A549 (cell line): Measurements from ENCODE around the gene DVL2. TPM values are rescaled to one million over a fixed set of nuclear protein-coding genes. Genes with fewer than 3 reads are reported as not detected.
A peak's percentile ranks its signal among the peaks of the same experiment; 100 is the strongest.

Source experiments
- ATAC-seq, 2 experiments: fragments of 200-7000 bp in 1 of 2; fragments of >200 bp in 1 of 2; cut with Nextera tagmentation in 1 of 2; cut with Tn5 transposase in 1 of 2; 3 replicates each; pipeline versions ENCODE4 v1.8.0 to v1.9.1; 2018 to 2020; ENCODE audit warnings: mild to moderate bottlenecking in 1 of 2, moderate library complexity in 1 of 2
- CTCF ChIA-PET: fragments of 300-600 bp; sonication (Branson Sonifier 250); formaldehyde crosslinking; extraction: SDS; loops from one replicate; lab custom pipeline; 2021; ENCODE audit warnings: antibody characterized with exemption, inconsistent platforms; lab: Yijun Ruan, JAX
- POLR2A ChIA-PET: fragments of 350-600 bp; formaldehyde crosslinking; extraction: SDS; loops from one replicate; lab custom pipeline; 2021; ENCODE audit warnings: antibody characterized with exemption, inconsistent platforms; lab: Yijun Ruan, JAX
- DNase-seq, 2 experiments: peaks; one replicate each; pipeline versions ENCODE4 v3.0.0 to v3.0.0-alpha.2; 2011 to 2016; ENCODE audit warnings: low read depth in 1 of 2, low spot score in 1 of 2
- FAIRE-seq: peaks from 2 replicates; lab custom pipeline; 2011; peaks lifted over from hg19 to GRCh38; lab: Jason Lieb, UNC
- H3K27ac ChIP-seq, 2 experiments: fragments of >200 bp; sonication (Bioruptor Twin); formaldehyde crosslinking; 3 replicates each; pipeline ENCODE4 v1.5.1; 2016 to 2017
- H3K4me1 ChIP-seq: fragments of >200 bp; sonication (Bioruptor Twin); formaldehyde crosslinking; 3 replicates; pipeline ENCODE4 v1.6.1; 2016
- H3K4me2 ChIP-seq: fragments of >200 bp; sonication (Bioruptor Twin); formaldehyde crosslinking; 3 replicates; pipeline ENCODE4 v1.6.1; 2016
- H3K4me3 ChIP-seq: fragments of >200 bp; sonication (Bioruptor Twin); formaldehyde crosslinking; 3 replicates; pipeline ENCODE4 v1.5.1; 2016
- H3K9me3 ChIP-seq: fragments of >200 bp; sonication (Bioruptor Twin); formaldehyde crosslinking; 3 replicates; pipeline ENCODE4 v1.6.1; 2016
- BCL3 ChIP-seq: fragments of >200 bp; sonication (Bioruptor Twin); formaldehyde crosslinking; IDR thresholded peaks from 3 replicates; pipeline ENCODE4 v1.6.1; 2016
- BHLHE40 ChIP-seq: IDR thresholded peaks from 2 replicates; pipeline ENCODE4 v1.6.1; 2012; ENCODE audit warnings: low read depth, low read length, inconsistent platforms
- CBX8 ChIP-seq: fragments of 200-600 bp; sonication (generic); IDR thresholded peaks from 2 replicates; pipeline ENCODE4 v1.6.1; 2016
- CHD4 ChIP-seq: fragments of 200-600 bp; sonication (generic); IDR thresholded peaks from 2 replicates; pipeline ENCODE4 v1.6.1; 2016; ENCODE audit warnings: antibody characterized with exemption, mild to moderate bottlenecking, borderline replicate concordance
- E2F6 ChIP-seq: IDR thresholded peaks from 2 replicates; pipeline ENCODE4 v1.6.1; 2012; ENCODE audit warnings: low read depth, borderline replicate concordance
- FOSB ChIP-seq: fragments of 250-450 bp; sonication (Bioruptor Pico); IDR thresholded peaks from 2 replicates; pipeline ENCODE4 v1.5.0; 2020; ENCODE audit warnings: mild to moderate bottlenecking, moderate library complexity
- FOSL2 ChIP-seq, 2 experiments: fragments of 450-650 bp in 1 of 2; fragments of >200 bp in 1 of 2; sonication (Bioruptor Twin) in 1 of 2; formaldehyde crosslinking; IDR thresholded peaks; 2 replicates each; pipeline versions ENCODE4 v1.5.0 to v1.6.1; 2016 to 2020; ENCODE audit warnings: mild to moderate bottlenecking in 1 of 2, moderate library complexity in 1 of 2
- GATA3 ChIP-seq: IDR thresholded peaks from 2 replicates; pipeline ENCODE4 v1.6.1; 2012; ENCODE audit warnings: borderline replicate concordance
- HDAC2 ChIP-seq: fragments of 200-600 bp; sonication (generic); IDR thresholded peaks from 2 replicates; pipeline ENCODE4 v1.6.1; 2016
- HEYL ChIP-seq: fragments of 250-450 bp; sonication (Bioruptor Pico); IDR thresholded peaks from 2 replicates; pipeline ENCODE4 v1.8.0; 2021; ENCODE audit warnings: mild to moderate bottlenecking, moderate library complexity
- HMGXB4 ChIP-seq: fragments of 250-450 bp; sonication (Bioruptor Pico); IDR thresholded peaks from 2 replicates; pipeline ENCODE4 v1.5.0; 2021; ENCODE audit warnings: mild to moderate bottlenecking, moderate library complexity, borderline replicate concordance
- HOXA7 ChIP-seq: fragments of 250-450 bp; sonication (Bioruptor Pico); IDR thresholded peaks from 2 replicates; pipeline ENCODE4 v1.5.0; 2020; ENCODE audit warnings: mild to moderate bottlenecking, moderate library complexity
- HOXB13 ChIP-seq: fragments of 250-450 bp; sonication (Bioruptor Pico); IDR thresholded peaks from 2 replicates; pipeline ENCODE4 v1.5.0; 2020; ENCODE audit warnings: low read depth, mild to moderate bottlenecking, moderate library complexity
- HOXB5 ChIP-seq: fragments of 250-450 bp; sonication (Bioruptor Pico); IDR thresholded peaks from 2 replicates; pipeline ENCODE4 v1.5.0; 2020; ENCODE audit warnings: mild to moderate bottlenecking, moderate library complexity
- JUN ChIP-seq, 2 experiments: fragments of >200 bp; sonication (Bioruptor Twin); formaldehyde crosslinking; IDR thresholded peaks; 2 replicates in 1 of 2; 3 replicates in 1 of 2; pipeline ENCODE4 v1.6.1; 2016 to 2017
- KDM5A ChIP-seq: fragments of 200-600 bp; sonication (generic); IDR thresholded peaks from 2 replicates; pipeline ENCODE4 v1.6.1; 2016; ENCODE audit warnings: antibody characterized with exemption, mild to moderate bottlenecking
- MAX ChIP-seq: IDR thresholded peaks from 2 replicates; pipeline ENCODE4 v1.6.1; 2012
- NR3C1 ChIP-seq: fragments of >200 bp; sonication (Bioruptor Twin); formaldehyde crosslinking; IDR thresholded peaks from 3 replicates; pipeline ENCODE4 v1.6.1; 2017
- POLR2A ChIP-seq: IDR thresholded peaks from 2 replicates; pipeline ENCODE4 v1.6.1; 2012; ENCODE audit warnings: mild to moderate bottlenecking, low read length
- RAD21 ChIP-seq, 2 experiments: fragments of >200 bp in 1 of 2; sonication (Bioruptor Twin) in 1 of 2; formaldehyde crosslinking in 1 of 2; IDR thresholded peaks in 1 of 2; conservative IDR thresholded peaks in 1 of 2; 2 replicates in 1 of 2; 3 replicates in 1 of 2; pipeline ENCODE4 v1.6.1; 2012 to 2018; ENCODE audit warnings: inconsistent platforms in 1 of 2
- RNF2 ChIP-seq: fragments of 200-600 bp; sonication (generic); IDR thresholded peaks from 2 replicates; pipeline ENCODE4 v1.6.1; 2016; ENCODE audit warnings: low read depth, mild to moderate bottlenecking, antibody characterized with exemption, moderate library complexity, borderline replicate concordance
- SREBF2 ChIP-seq: fragments of 450-650 bp; IDR thresholded peaks from 2 replicates; pipeline ENCODE4 v1.6.1; 2014; ENCODE audit warnings: mild to moderate bottlenecking, moderate library complexity
- TFCP2L1 ChIP-seq: fragments of 250-450 bp; sonication (Bioruptor Pico); IDR thresholded peaks from 2 replicates; pipeline ENCODE4 v1.5.0; 2021; ENCODE audit warnings: mild to moderate bottlenecking
- ZC3H11A ChIP-seq: fragments of 450-650 bp; IDR thresholded peaks from 2 replicates; pipeline ENCODE4 v1.6.1; 2014; ENCODE audit warnings: antibody characterized with exemption, mild to moderate bottlenecking
- ZFP36 ChIP-seq: fragments of 450-650 bp; IDR thresholded peaks from 2 replicates; pipeline ENCODE4 v1.6.1; 2014; ENCODE audit warnings: borderline replicate concordance; ENCODE audit not compliant: partially characterized antibody
- ZNF302 ChIP-seq: fragments of 250-450 bp; sonication (Bioruptor Pico); IDR thresholded peaks from 2 replicates; pipeline ENCODE4 v1.9.0; 2021; ENCODE audit warnings: inconsistent platforms, mild to moderate bottlenecking, moderate library complexity
- ZSCAN20 ChIP-seq: fragments of 250-450 bp; sonication (Bioruptor Pico); IDR thresholded peaks from 2 replicates; pipeline ENCODE4 v1.8.0; 2022; ENCODE audit warnings: mild to moderate bottlenecking, moderate library complexity
- WGBS: methylation state at CpG from one replicate; pipeline ENCODE4 v1.1.6; 2017; ENCODE audit errors: missing lambda C conversion rate; 5-methylcytosine and 5-hydroxymethylcytosine counted together
- polyA plus RNA-seq, 4 experiments: library from polyadenylated mRNA; depleted of rRNA in 3 of 4; stranded (reverse); fragments of >200 nt; fragmentation: RNase III in 1 of 4; extraction: RNeasy Plus Mini Kit Qiagen cat#74134 plus additional on column Dnase treatment in 1 of 4; gene quantifications; 2 replicates in 3 of 4; 3 replicates in 1 of 4; pipeline ENCODE4 v1.2.3, GENCODE V29; 2011 to 2017
- TF ChIP-seq, protein P1 (sequence below): IDR thresholded peaks from 2 replicates; pipeline ENCODE4 v1.6.1; 2012
- TF ChIP-seq, protein P2 (sequence below): fragments of >200 bp; sonication (Bioruptor Twin); formaldehyde crosslinking; IDR thresholded peaks from 3 replicates; pipeline ENCODE4 v1.5.1; 2016

The DVL2 gene
- polyA plus RNA-seq, 2 of the 4 experiments (the other 2 are of a cell fraction), result 5.7 to 40.4 TPM

DNA sequence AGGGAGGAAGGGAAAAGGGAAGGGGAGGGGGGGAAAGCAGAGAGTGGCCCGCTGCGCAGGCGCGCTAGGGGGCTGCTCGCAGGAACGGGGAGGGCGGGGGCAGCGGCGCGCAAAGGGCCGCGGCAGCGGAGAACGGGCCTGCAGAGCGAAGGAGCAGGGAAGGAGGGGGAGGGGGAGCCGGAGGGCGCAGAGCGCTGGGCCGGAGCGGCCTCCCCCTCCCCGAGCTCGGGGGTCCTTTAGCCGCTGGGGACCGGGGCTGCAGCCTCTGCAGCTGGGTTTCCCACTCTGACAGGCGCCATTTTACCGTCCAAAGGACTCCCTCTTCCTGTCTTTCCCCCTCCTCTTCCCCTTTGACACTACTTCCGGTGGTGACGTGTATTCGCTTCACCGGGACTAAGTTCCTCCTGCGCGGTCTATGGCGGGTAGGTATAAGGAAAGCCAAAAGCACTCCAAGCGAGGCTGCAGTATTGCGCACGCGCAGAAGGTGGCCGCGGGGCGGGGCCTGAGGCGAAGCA, 17.4 kb upstream of the DVL2 start, which contains the start of gene CTDNEP1:
TSS of gene CTDNEP1 (minus strand) at position 74 of the 515 bp plus-strand sequence. CDS start 438 bp downstream, outside the sequence.
- DNase-seq, result peak; percentile 99 to 100
- peak; percentile 99 for FAIRE-seq
- H3K4me2 ChIP-seq, result peak within 1 kb of the TSS; percentile 96
- CTCF ChIA-PET, result interaction anchor here (1.6 to 4.6 kb wide), 5 partner anchors 10 to 45 kb away, joined by 4 to 29 read pairs (median 6); partner anchors contain the start of gene GABARAP
- 0% methylated on average over 26 of the region's 41 CpGs for WGBS
- H3K4me3 ChIP-seq, result peak within 1 kb of the TSS; percentile 99
- peak within 1 kb of the TSS; percentile 96 to 99 for H3K27ac ChIP-seq
- peak; percentile 95 to 97 for ATAC-seq
- peaks cover 28% of the 10 kb centered on the region for H3K4me1 ChIP-seq
- no peaks in the 10 kb centered on the region for H3K9me3 ChIP-seq
- TF ChIP-seq JUN (IDR thresholded peaks at IDR 0.05), result peak; percentile 89 to 90; a peak in 4 of 5 replicates
- TF ChIP-seq SREBF2, result no peak
- peak; percentile 44; the same call in 2 of the 3 replicates for TF ChIP-seq BCL3
- TF ChIP-seq KDM5A, result peak; percentile 99
- TF ChIP-seq ZNF302 (CRISPR knock-in tag), result no peak
- TF ChIP-seq ZC3H11A, result no peak
- no peak for TF ChIP-seq FOSL2 (IDR thresholded peaks at IDR 0.05)
- 0 out of 2 replicates have a peak, but pooled peaks have one; percentile 64 for TF ChIP-seq FOSL2 (CRISPR knock-in tag; IDR thresholded peaks at IDR 0.05)
- TF ChIP-seq TFCP2L1 (CRISPR knock-in tag), result 0 out of 2 replicates have a peak, but pooled peaks have one; percentile 42
- peak; percentile 60 for TF ChIP-seq POLR2A
- TF ChIP-seq HOXB13 (CRISPR knock-in tag), result no peak
- peak; percentile 95; the same call in 1 of the 2 replicates for TF ChIP-seq HDAC2
- no peak for TF ChIP-seq BHLHE40
- TF ChIP-seq, all 56 proteins: peak for 7
- POLR2A ChIA-PET, result interaction anchor here (0.6 to 2.0 kb wide), 4 partner anchors 9 to 29 kb away, joined by 3 to 15 read pairs (median 5); partner anchors contain the start of genes GABARAP, PHF23 and SLC2A4

DNA sequence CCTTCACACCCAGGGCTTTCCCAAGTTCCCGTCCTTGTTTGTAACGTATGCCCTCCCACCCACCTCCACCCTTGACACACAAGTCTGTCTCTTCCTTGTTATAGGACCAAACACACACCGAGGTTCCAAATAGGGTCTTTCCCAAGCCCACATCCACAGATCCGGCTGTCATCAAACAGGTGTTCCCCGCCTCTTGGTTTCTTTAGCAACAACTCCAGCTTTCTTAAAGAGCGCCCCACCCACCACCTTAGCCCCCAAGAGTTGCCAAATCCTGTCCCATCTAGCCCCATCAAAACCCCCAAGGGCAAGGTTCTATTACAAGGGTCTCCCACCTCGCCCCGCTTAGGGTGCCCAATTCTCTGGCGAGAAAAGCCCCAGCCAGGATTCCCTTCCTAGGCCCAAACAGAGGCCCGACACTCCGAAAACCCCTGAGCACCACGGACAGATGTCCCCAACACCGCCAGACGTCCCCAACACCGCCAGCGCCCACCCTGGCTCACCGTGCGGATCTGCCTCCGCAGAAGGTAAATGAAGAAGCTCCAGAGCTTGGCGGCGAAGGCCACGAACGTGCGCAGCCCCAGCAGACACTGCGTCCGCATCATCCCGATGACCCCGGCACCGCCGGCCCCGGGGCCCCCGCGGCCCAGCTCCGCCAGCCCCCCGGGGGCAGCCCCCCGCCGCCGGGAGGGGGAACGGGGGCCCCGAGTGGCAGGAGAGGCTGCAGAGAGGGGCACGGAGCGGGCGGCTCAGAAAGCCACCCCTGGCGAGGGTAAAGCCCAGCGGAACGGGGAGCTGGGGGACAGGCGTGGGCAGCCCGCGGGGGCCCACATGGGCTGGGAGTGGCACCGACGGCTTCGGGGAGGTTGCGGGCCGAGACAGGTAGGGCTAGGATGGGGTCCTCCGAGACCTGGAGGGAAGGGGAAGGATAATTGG, 16.6 kb upstream of the DVL2 start:
- Histone ChIP-seq H3K9me3 (no peaks in the 10 kb centered on the region), H3K4me3 (peak overlapping the region; percentile 99), H3K4me1 (peaks cover 28% of the 10 kb centered on the region), H3K4me2 (peak overlapping the region; percentile 93), H3K27ac (peak overlapping the region; percentile 96 to 99)
- peak; percentile 26 to 28 for ATAC-seq
- FAIRE-seq, result no peak
- POLR2A ChIA-PET, result interaction anchor here (0.6 to 2.0 kb wide), 4 partner anchors 8 to 30 kb away, joined by 3 to 15 read pairs (median 5); partner anchors contain the start of genes GABARAP, PHF23 and SLC2A4
- 4% methylated on average over 29 of the region's 55 CpGs for WGBS
- DNase-seq, result no peak
- CTCF ChIA-PET, result interaction anchor here (0.7 to 4.6 kb wide), 8 partner anchors 10 to 205 kb away, joined by 3 to 29 read pairs (median 6); partner anchors contain the start of gene GABARAP
- TF ChIP-seq HOXA7 (CRISPR knock-in tag), result no peak
- TF ChIP-seq, protein P1, sequence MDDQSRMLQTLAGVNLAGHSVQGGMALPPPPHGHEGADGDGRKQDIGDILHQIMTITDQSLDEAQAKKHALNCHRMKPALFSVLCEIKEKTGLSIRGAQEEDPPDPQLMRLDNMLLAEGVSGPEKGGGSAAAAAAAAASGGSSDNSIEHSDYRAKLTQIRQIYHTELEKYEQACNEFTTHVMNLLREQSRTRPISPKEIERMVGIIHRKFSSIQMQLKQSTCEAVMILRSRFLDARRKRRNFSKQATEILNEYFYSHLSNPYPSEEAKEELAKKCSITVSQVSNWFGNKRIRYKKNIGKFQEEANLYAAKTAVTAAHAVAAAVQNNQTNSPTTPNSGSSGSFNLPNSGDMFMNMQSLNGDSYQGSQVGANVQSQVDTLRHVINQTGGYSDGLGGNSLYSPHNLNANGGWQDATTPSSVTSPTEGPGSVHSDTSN, result no peak
- TF ChIP-seq GATA3, result no peak
- no peak for TF ChIP-seq FOSL2 (IDR thresholded peaks at IDR 0.05)
- TF ChIP-seq FOSL2 (CRISPR knock-in tag; IDR thresholded peaks at IDR 0.05), result no peak
- no peak for TF ChIP-seq RAD21 (conservative IDR thresholded peaks at IDR 0.05 in 1 of 2, IDR thresholded peaks at IDR 0.05 in 1 of 2)
- no peak for TF ChIP-seq FOSB (CRISPR knock-in tag)
- no peak for TF ChIP-seq MAX
- TF ChIP-seq HOXB5 (CRISPR knock-in tag), result no peak
- no peak for TF ChIP-seq CHD4
- TF ChIP-seq, protein P2, sequence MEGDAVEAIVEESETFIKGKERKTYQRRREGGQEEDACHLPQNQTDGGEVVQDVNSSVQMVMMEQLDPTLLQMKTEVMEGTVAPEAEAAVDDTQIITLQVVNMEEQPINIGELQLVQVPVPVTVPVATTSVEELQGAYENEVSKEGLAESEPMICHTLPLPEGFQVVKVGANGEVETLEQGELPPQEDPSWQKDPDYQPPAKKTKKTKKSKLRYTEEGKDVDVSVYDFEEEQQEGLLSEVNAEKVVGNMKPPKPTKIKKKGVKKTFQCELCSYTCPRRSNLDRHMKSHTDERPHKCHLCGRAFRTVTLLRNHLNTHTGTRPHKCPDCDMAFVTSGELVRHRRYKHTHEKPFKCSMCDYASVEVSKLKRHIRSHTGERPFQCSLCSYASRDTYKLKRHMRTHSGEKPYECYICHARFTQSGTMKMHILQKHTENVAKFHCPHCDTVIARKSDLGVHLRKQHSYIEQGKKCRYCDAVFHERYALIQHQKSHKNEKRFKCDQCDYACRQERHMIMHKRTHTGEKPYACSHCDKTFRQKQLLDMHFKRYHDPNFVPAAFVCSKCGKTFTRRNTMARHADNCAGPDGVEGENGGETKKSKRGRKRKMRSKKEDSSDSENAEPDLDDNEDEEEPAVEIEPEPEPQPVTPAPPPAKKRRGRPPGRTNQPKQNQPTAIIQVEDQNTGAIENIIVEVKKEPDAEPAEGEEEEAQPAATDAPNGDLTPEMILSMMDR, result no peak
- no peak for TF ChIP-seq HEYL
- no peak for TF ChIP-seq HMGXB4
- TF ChIP-seq NR3C1, result no peak
- TF ChIP-seq E2F6, result no peak
- TF ChIP-seq ZFP36, result no peak
- no peak for TF ChIP-seq CBX8
- no peak for TF ChIP-seq RNF2
- no peak for TF ChIP-seq ZSCAN20
